Skin epidermis (tissue), 12 donors: ENCODE data around the gene CDH12.

Experiments
- H3K27ac ChIP-seq, 21 experiments: fragments of 200-600 bp; sonication (generic) in 11 of 21; one replicate each; pipeline ENCODE4 v1.5.0; 2020; ENCODE audit warnings: mild to moderate bottlenecking in 3 of 21, inconsistent platforms in 2 of 21, moderate library complexity in 2 of 21
- H3K4me3 ChIP-seq, 7 experiments: fragments of 200-600 bp; sonication (generic) in 2 of 7; one replicate each; pipeline ENCODE4 v1.5.0; 2020; ENCODE audit warnings: inconsistent platforms in 2 of 7, mild to moderate bottlenecking in 2 of 7, moderate library complexity in 1 of 7

The CDH12 gene

GRCh38 chr5:21701317-21701716, 1151.8 kb downstream of the CDH12 start:
- Histone ChIP-seq H3K27ac (no peak overlapping the region), H3K4me3 (no peak overlapping the region)
